Middle frontal gyrus (tissue), 1 donor: ENCODE results near the gene RPL37.
"Not testable (repeated sequence)": the region's sequence is repeated elsewhere in the genome, so short reads cannot be mapped to it uniquely, and the experiment has no call there.

Experiments
- DNase-seq: peaks from one replicate; pipeline ENCODE4 v3.0.0-alpha.2; 2015; ENCODE audit warnings: low spot score; ENCODE audit errors: extremely low spot score

The RPL37 gene

DNA sequence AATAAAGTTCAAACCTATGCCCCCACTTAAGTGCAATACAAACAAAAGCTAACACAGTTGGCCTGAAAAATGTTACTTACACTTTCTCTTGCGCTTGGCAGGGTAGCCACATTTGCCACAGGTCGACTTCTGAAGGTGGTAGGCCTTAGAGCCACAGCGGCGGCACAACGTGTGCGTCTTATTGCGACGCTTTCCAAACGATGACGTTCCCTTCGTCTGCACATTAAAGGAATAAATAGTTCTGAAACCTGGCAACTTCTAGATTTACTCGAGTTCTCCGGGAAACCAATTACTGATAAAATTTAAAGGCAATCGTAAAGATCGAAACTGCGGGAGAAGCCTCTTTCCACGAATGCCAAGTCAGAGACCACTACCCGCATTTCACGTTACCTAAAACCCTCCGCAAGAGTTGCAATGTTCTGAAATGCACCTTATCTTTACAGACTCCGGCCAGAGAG is 602 bp downstream of the RPL37 start:
- no peak for DNase-seq

- no peak for DNase-seq
Measured at GRCh38 chr5:40833712-40834229, 1.3 kb downstream of the RPL37 start.

DNA sequence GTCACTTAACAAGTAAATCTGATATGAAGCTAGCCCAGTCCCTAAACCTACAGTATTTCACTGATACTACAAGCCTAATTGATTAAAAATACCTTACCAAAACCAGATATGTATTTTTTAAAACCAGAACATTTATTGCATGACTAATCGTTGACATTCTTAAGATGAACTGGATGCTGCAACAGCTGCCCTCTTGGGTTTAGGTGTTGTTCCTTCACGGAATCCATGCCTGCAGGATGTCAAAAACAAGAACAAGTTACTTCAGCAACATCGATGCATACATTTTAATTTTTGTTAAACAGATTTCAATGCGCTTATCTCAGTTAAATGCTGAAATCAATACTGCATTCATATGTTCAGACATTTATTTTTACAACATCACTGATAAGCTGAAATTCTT is 2.7 kb downstream of the RPL37 start:
- DNase-seq, result no peak

DNA sequence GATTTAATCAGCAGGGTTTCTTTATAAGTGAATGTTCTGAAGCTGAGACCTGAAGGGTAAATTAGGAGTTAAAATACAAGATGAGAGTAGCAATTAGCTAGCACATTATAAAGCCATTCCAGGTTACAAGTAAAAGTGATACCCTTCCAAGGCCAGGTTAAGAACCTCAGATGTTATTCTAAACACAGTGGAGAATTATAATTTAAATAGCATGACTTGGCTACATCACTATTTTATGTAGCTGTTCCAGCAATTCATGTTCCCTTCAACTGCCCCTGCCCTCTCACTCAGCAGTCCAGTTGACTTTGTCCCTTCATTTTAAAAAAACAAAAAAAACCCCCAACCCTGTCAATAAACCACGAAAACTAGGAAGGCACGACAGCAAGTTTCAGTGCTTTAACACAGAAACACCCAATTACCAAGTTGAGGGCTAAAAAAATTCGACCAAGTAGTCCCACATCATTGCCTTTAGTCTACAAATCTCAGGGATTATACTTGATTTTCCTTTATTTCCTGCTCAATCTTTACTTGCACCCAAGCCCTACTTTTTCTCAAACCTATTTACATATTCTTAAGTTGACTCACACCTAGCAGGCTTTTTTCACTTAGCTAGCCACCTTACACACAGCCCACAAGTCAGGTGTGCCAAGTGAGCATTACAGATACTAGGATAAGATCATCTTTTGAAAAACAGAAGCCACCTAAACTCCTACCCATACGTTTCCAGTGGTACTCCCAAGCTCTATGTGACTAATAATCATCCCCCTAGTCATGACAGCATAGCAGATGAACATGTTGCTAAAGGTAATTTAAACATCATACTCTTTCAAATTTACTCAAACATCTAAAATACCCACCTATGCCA is 3.4 kb downstream of the RPL37 start:
- no peak for DNase-seq

DNA sequence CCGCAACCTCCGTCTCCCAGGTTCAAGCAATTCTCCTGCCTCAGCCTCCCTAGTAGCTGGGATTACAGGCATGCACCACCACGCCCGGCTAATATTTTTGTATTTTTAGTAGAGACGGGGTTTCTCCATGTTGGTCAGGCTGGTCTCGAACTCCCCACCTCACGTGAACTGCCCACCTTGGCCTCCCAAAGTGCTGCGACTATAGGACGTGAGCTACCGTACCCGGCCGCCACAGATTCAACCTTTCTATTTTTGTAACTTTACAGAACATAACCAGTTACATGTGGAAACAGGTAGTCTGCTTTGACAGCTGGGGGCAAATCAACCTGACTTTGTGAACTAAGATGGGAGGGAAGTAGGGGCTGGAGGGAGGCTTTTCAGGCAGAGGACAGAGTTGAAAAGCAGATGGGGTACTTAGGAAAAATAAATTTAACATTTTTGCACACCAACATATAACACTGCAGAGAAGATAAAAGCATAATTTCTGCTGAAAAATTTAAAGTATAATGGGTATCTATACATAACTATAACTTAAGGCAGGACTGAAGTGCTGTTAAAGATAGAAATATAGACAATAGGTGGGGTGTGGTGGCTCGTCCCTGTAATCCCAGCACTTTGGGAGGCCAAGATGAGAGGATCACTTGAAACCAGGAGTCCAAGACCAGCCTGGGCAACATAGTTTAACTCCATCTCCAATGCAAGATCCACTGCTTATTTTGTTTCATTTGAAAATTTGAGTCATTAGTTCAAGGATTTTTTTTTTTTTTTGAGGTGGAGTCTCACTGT is 5.1 kb downstream of the RPL37 start:
- DNase-seq, result no peak

GRCh38 chr5:40828690-40829661 is 6.0 kb downstream of the RPL37 start:
- no peak for DNase-seq

DNA sequence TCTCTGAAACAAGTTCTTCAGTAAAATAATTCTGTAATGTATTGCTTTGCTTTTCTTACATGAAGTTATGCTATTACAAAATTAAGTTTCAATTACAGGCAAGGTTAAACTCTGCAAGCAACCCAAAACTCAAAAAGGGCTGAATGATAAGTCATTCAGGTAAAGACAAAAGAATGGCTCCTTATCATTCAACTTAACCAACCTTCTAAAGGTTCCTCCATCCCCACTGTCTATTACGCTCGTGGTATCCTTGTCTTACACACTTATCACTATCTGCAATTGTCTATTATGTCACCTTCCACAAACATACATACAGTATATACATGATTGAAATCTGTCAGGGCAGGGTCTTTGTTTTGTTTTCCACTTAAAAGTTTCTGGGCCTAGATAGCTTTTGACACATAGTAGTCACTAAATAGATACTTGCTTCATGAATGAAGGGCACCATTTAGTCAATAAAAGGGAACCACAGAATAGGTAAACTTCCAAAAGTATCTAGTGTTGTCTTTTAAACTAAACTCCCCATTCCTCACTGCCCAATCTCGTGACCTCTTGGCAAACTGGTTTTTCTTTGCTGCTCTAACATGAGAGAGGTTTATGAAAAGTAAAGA is 6.9 kb downstream of the RPL37 start:
- no peak for DNase-seq

DNA sequence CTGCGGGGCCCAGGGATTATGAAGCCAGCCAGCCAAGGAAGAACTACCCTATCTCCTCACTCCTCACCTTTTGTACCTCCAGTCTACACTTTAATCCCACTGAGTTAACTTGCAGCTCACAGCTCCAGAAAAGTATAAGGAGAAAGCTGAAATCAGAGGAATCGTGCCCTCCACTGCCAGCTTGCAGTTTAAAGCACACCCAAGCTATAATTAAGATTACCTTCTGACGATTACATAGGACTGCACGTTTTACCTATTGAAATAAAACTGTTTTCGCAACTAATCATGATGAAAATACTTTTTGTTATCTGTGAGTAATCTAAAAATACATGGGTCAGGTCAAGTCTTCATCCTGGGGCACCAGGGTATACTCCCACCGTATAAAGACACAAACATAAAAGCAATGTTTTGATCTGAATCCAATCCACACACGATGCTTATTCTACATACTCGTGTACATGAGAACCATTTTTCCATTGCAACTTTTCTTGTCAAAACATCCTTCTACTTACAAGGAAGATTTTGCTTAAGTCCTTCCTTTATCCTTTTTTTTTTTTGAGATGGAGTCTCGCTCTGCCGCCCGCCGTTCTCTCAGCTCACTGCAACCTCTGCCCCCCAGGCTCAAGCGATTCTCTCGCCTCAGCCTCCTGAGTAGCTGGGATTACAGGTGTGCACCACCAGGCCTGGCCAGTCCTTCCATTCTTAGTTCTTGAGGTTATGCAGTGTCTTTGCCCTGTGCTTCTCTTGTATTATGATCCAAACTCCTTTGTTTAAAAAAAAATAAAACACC is 7.6 kb downstream of the RPL37 start:
- DNase-seq, result no peak

DNA sequence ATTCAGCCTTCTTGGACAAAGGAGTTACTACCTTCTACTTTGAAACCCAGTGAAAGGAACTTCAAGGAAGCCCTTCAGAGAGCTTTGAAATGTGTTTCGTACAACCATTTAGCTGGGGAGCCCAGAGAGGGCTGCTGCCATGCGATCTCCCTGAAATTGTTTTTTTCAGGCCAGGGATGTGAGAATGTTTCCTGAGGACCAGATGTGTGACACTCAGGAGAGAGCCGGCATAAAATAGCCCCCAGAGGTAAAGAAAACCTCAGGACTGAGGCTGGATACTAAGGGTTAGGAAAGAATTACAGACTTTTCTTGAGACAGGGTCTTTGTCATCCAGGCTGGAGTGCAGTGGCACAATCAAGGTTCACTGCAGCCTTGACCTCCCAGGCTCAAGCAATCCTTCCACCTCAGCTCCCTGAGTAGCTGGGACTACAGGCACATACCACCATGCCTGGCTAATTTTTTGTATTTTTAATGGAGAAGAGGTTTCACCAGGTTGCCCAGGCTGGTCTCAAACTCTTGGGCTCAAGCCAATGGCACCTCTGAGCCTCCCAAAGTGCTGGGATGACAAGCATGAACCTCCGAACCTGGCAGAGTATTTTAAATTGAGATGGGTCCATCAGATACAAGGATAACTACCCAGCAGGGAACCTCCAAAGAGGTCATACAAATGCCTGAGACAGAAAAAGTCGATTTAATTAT is 8.4 kb downstream of the RPL37 start:
- no peak for DNase-seq

- not testable (repeated sequence) for DNase-seq
Measured at GRCh38 chr5:40825461-40826043, 9.5 kb downstream of the RPL37 start.

DNA sequence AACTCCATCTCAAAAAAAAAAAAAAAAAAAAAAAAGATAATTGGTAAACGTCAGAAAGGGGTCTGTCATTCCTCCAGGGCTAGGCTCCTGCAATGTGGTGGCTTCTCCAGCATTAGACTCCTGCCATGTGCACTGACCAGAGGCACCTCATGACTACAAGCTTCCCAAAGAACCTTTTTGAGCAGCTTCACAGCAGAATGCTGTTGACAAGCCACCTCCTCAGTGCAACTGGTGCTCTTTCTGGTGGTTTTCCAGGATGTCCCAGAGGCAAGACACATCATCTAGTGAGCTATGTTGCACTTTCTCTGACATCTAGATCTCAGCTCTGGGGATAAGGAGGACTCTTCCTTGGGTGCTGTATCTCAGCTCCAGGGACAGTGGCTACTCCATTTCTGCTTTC is 11.6 kb downstream of the RPL37 start:
- no peak for DNase-seq

DNA sequence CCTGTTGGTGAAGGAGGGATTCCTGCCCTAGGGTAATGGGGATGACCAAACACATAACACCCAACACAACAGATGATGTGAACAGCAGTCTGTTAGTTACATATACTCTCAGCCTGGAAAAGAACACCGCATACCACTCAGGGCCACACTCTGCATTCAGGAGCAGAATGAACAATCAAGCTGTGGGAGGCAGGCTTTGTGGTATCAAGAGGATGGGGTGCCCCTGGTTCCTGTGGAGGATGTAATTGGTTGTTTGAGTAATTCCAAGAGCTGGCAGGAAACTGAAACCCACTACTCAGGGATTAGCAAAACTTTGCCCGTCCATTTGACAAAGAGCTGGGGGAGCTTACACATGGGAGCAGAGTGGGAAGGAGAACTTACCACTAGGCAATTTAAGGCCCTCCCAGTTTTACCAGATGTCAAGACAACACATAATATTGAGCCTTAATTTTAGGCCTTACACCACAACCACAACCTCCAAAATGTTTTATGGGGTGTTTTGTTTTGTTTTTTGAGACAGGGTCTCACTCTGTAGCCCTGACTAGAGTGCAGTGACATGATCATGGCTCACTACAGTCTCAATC is 21.2 kb downstream of the RPL37 start:
- no peak for DNase-seq

- DNase-seq, result no peak
Measured at GRCh38 chr5:40812125-40812524, 22.9 kb downstream of the RPL37 start.

DNA sequence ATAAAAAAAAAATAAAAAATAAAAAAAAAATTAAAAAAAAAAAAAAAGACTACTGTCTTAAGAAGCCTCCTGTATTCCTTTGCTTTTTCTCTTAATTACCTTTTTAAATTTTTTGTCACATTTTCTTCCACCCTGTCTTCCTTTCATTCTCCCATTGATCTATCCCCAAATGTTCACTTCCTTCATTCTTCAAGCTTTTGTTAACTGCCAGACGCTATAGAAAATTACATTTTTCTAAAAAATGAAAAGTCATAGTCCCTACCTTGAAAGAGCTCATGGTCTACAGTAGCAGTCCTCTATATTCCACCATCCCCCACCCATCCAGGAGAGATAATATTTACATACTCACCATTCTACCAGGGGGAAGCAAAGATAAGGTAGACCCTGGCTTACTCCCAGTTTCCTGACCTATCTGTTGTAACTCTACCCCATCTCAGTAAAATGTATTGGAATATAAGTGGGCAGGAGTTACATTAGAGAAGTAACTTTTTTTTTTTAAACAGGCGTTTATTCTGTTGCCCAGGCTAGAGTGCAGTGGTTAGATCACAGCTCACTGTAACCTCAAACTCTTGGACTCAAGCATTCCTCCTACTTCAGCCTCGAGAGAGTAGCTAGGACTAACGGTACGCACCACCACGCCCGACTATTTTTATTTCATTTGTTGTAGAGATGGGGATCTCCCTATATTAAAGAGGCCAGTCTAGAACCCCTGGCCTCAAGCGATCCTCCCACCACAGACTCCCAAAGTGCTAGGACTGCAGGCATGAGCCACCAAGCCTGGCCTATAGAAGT is 33.1 kb downstream of the RPL37 start:
- DNase-seq, result no peak

DNA sequence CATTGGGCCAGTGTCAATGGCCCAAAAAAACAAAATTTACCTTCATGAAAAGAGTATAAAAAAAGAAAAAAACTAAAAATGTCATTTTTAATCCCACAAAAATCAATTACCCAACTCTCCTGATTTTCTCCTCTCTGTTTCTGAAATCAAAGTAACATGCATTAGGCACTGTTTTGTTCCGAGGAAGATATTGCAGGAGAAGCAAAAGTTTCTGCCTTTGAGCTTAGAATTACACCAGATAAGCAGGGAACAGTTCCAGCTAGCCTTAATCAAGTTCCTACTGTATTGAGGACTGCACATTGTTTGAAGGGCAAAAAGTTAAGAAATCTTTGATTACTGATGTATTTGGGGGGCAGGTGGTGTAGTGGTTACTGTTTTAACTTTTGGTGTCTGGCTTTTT is 35.8 kb downstream of the RPL37 start:
- no peak for DNase-seq

DNA sequence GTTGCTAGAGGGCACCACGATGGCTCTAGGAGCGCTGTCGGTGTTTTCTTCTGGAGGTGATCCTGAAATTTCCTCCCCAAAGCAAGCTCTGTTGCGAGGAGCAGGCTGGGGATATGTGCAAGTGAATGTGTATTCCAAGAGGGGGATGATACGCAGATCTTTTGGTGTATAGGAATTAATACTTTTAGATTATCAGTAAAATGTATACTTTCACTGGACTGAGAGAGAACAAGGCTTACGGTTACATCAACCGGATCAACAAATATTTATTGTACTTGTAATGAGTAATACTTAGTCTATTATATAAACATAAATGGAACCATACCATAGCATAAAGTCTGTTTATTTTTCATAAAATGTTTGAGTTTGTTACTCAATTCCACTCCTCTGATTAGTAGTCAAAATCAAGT is 36.2 kb downstream of the RPL37 start:
- DNase-seq, result no peak

DNA sequence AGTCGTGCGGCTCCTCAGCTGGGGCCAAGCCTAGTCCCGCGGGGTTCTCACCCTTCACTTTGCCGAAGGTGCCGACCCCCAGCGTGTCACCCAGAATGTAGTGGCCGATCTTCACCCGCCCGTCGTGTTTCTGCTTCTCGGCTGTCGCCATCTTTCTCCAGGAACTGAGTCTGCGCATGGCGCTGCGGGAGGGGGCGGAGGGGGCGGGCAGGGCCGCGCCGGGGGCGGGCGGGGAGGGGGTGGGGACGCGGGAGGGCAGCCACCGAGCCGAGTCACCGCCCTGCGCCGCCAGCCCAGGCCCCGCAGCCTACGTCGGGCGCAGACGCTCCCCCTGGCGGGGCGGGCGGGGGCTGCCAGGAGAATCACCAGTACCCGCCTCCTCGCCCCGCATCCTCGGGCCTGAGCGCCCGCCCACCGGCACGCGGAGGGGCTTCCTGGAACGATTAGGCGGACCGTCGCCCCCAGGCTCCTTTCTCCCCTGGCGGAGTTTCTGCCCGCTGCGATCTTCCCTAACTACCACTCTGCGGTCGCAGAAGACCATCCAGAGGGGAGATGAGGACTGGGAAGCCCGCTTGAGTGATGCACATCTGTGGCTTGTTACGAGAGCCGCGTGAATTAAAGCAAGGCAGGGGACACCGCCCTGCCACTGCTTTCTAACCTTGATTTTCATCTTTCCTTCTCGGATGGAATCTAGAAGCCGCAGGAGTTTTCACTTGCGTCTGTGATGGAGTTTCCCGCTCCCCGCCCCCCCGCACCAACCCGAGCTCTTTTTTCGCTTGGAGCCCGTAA is 36.8 kb downstream of the RPL37 start, which contains the start of gene PRKAA1:
Gene PRKAA1, minus strand, starts transcription at position 363 of the 789 bp plus-strand sequence. Its CDS starts 185 bp downstream, at position 178.
- peak; percentile 71 for DNase-seq
